DMS53 treated with DMSO at 0.1 percent for 48 hours (cell line): Measurements from ENCODE around the gene SLC35F3.
"Not testable (repeated sequence)": the region's sequence is repeated elsewhere in the genome, so short reads cannot be mapped to it uniquely, and the experiment has no call there.

Source experiments
- DNase-seq: peaks from one replicate; lab custom pipeline; 2025; ENCODE audit not compliant: unreplicated experiment; lab: John Stamatoyannopoulos, UW

Gene SLC35F3

GRCh38 chr1:233904633-233905415 is at the start of gene SLC35F3:
TSS of gene SLC35F3 (plus strand) at chr1:233904676.
- peak; percentile 44 for DNase-seq

DNA sequence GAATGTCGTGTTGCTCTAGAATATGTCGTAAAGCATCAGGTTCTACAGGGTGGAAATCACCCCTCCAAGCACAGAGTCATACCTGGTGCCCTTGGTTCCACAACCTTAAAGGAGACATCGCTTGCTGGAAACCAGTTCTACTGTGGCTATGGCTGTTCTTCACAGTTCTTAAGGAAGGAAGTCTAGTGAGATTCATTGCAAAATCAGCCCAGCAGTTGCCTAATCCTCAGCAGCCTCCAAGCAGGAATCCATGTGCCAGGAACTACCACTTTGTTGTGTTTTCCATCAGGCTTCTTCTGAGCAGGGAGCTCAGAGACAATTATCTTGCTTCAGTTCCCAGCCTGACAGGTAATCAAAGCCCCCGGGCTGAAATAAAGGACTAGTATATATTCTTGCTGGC is 45.0 kb upstream of the SLC35F3 start:
- no peak for DNase-seq

- DNase-seq = no peak
These were observed 40.5 kb upstream of the SLC35F3 start for GRCh38 chr1:233863901-233864545.

GRCh38 chr1:233864578-233864977 is 39.9 kb upstream of the SLC35F3 start:
- no peak for DNase-seq

GRCh38 chr1:233865216-233865615 is 39.3 kb upstream of the SLC35F3 start:
- DNase-seq = no peak

GRCh38 chr1:233865902-233866301 is 38.6 kb upstream of the SLC35F3 start:
- DNase-seq = no peak

DNA sequence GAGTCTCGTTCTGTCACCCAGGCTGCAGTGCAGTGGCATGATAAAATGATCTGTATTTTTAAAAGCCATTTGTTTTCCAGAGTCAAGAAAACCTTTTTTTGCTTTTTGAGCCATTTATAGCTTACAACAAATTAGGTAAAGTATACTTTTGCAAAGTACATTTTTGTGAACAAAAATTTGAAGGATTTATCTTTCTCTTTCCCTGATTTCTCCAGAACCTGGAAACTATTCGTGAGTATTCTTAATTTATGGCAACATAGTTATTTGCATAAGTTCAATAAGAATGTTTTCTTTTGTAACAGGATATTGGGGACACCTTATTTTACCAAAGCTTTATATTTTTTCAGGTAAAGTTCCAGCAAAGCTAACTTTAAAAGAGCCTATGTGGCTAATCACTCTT is 37.4 kb upstream of the SLC35F3 start:
- no peak for DNase-seq

DNA sequence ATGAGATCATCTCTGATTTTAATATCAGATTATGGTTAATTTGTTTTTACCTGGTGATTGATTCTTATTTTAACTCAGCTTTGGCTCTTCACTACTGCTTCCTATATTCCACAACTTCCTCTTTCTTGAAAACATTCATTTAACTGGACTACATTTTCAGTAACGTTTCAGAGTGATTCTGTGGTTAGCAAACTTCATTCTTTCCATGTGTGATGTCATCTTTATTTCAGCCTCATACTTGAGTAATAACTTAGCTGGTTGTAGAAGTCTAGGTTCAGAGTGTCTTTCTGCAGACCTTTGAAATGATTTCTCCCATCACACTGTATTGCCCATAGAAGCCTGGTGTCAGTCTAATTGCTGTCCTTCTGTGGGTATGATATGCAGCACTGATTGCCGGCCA is 36.0 kb upstream of the SLC35F3 start:
- DNase-seq = no peak

DNA sequence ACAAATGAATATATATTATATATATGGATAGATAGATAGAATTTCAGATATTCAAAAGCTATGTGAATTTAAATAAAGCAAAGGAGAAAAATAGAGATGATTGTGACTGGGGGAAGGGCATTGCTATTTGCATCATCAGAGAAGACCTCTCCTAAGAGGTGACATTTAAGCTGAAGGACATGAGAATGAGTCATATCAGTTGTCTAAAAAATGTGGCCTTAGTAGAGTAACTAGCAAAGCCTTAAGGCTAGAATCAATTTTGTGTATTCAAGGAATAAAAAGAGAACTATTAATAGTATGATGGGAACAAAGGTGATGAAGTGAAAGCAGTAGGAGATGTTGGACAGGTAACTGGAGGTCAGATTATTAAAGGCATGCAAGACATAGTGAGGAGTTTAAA is 34.8 kb upstream of the SLC35F3 start:
- no peak for DNase-seq

DNA sequence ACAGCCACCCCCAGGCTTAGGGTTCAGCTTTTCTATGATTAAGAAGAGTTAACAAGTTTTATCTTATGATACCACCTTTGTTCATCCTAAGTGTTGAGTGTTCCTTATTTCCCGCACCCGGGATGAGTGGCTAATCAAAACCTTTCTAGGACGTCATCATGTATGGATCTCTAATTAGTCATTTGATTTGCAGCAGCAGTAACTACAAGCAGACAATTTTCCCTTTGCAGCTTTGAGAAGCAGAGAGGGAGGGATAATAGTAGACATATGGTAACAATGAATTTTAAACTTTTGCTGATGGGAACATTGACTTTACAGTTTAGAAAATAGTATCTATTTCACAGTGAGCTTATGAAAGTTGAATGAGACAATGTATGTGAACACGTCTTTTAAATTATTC is 30.8 kb upstream of the SLC35F3 start:
- no peak for DNase-seq

- DNase-seq = no peak
These were observed 24.6 kb upstream of the SLC35F3 start for GRCh38 chr1:233879841-233880240.

GRCh38 chr1:233883671-233884070 is 20.8 kb upstream of the SLC35F3 start:
- DNase-seq = no peak

DNA sequence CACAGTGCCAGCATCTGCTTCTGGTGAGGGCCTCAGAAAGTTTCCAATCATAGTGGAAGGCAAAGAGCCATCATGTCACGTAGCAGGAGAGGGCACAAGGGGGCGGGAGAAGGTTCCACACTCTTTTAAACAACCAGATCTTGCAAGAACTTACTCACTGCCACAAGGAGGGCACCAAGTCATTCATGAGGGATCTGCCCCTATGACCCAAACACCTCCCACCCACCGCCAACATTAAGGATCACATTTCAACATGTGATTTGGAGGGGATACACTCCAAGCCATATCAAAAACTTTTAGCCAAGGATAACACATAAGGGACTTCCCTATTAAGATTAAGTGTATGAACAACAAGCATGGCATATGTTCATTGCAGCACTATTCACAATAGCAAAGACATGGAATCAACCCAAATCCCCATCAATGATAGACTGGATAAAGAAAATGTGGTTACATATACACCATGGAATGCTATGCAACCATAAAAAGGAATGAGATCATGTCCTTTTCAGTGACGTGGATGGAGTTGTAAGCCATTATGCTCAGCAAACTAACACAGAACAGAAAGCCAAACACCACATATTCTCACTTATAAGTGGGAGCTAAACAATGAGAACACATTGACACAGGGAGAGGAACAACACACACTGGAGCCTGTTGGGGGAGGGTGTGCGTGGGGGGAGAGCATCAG is 19.9 kb upstream of the SLC35F3 start:
- no peak for DNase-seq

GRCh38 chr1:233885196-233885920 is 19.1 kb upstream of the SLC35F3 start:
- no peak for DNase-seq

GRCh38 chr1:233891151-233891550 is 13.3 kb upstream of the SLC35F3 start:
- DNase-seq = not testable (repeated sequence)

DNA sequence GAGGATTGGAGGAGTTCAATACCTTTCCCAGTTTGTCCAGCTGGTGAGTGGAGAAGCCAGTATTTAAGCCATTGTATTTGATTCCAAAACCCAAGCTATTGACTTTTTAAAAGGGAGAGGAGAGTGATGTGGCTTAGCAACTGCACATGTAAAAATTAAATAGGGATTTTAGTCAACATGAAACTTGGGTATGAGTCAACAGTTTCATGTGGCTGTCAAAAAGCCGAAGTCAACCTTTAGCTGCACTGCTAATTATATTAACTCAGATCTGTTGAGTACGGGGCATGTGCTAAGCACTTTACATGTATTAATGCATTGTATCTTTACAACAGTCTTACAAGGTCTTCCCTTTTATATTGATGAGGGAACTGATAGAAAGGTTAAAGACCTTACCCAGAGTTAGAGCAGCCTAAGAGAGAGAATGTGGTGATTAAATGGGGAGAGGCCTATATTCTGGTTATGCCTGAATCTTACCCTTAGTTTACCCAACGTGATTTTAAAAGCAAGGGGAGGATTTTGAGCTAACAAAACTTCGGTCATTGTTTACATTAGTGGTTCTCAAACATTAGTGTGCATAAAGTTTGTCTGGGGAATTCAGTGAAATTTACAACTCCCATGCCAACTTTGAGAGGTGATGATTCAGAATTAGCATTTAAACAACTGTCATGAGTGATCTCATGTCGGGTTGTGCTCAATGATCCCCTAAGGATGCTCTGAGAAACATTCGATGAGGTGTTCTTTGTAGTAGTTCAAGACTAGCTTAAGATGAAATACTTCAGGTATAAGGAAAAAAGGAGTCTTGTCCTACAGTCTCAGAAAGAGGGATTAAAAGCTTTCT is 6.9 kb upstream of the SLC35F3 start:
- no peak for DNase-seq

- DNase-seq = no peak
These were observed 3.0 kb upstream of the SLC35F3 start for GRCh38 chr1:233901495-233901894.

GRCh38 chr1:233905416-233906051 is 1.1 kb downstream of the SLC35F3 start:
- DNase-seq = no peak

DNA sequence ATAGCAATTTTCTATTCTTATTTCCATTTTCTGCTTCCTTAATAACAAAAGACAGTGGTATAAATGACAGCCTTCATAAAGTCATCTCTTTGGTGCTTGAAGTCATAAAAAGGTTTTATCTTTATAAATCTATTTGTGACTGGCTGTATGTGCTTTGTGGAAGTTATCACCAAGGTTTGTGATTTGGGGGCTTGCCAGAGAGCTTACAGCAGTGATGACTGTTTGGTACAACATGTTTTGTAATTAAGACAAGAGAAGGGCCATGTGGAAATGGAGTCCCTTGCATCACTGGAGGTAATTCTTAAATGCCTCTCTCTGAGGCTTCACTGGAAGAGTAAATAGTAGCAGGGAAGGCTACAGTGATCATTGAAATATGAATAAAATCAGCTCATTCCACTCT is 2.7 kb downstream of the SLC35F3 start:
- DNase-seq = no peak

- no peak for DNase-seq
These were observed 3.6 kb downstream of the SLC35F3 start for GRCh38 chr1:233908092-233908491.
